IMR-90 (cell line): ENCODE data around the gene ZNF587.

Experiments used
- CEBPB ChIP-seq: IDR thresholded peaks from 2 replicates; pipeline ENCODE4 v1.6.1; 2012; ENCODE audit warnings: low read depth, low read length, improper control_type of control experiment
- MAZ ChIP-seq: IDR thresholded peaks from 2 replicates; pipeline ENCODE4 v1.6.1; 2012; ENCODE audit warnings: low read depth, mild to moderate bottlenecking, low read length, improper control_type of control experiment, moderate library complexity, borderline replicate concordance
- POLR2A ChIP-seq: IDR thresholded peaks from 2 replicates; pipeline ENCODE4 v1.6.1; 2012; ENCODE audit warnings: mild to moderate bottlenecking, low read depth, low read length
- RCOR1 ChIP-seq: IDR thresholded peaks from 2 replicates; pipeline ENCODE4 v1.6.1; 2012; ENCODE audit warnings: mild to moderate bottlenecking, low read length, improper control_type of control experiment; ENCODE audit not compliant: insufficient replicate concordance
- SMC3 ChIP-seq: fragments of 150-350 bp; IDR thresholded peaks from 2 replicates; pipeline ENCODE4 v1.6.1; 2016; ENCODE audit warnings: low read depth, mild to moderate bottlenecking, antibody characterized with exemption, low read length, moderate library complexity
- TF ChIP-seq, protein P1 (sequence below): conservative IDR thresholded peaks from 2 replicates; pipeline ENCODE4 v1.5.1; 2012; ENCODE audit warnings: mild to moderate bottlenecking, low read depth, low read length, improper control_type of control experiment

DNA sequence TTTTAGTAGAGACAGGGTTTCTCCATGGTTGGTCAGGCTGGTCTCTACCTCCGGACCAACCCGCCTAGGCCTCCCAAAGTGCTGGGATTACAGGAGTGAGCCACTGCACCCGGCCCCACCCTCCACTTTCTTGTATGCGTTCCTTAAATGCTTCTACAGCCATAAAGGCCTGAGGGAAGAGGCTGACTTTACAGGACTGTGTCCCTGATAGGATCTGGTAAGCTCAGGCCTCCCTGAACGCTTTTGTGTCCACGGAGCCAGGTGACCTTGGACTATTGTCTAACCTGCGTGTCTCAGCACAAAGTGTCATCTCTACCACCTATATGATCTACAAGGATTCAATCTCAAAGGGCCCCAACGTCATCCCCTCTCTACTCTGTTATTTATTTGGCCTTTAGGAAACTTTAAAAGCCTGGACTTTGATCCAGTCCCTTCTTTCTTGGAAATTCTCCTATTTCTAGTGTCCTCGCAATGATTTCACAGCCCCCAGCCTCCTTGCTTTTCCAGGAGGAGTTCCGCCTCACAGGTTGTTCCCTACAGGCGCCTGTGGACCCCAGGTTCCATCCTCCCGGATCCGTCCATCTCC, 35.6 kb upstream of the ZNF587 start:
- TF ChIP-seq, protein P1, sequence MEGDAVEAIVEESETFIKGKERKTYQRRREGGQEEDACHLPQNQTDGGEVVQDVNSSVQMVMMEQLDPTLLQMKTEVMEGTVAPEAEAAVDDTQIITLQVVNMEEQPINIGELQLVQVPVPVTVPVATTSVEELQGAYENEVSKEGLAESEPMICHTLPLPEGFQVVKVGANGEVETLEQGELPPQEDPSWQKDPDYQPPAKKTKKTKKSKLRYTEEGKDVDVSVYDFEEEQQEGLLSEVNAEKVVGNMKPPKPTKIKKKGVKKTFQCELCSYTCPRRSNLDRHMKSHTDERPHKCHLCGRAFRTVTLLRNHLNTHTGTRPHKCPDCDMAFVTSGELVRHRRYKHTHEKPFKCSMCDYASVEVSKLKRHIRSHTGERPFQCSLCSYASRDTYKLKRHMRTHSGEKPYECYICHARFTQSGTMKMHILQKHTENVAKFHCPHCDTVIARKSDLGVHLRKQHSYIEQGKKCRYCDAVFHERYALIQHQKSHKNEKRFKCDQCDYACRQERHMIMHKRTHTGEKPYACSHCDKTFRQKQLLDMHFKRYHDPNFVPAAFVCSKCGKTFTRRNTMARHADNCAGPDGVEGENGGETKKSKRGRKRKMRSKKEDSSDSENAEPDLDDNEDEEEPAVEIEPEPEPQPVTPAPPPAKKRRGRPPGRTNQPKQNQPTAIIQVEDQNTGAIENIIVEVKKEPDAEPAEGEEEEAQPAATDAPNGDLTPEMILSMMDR = no peak
- TF ChIP-seq POLR2A = no peak
- no peak for TF ChIP-seq CEBPB
- no peak for TF ChIP-seq RCOR1
- no peak for TF ChIP-seq SMC3
- no peak for TF ChIP-seq MAZ
